ENCODE results near the gene DGUOK.

DGUOK gene

GRCh38 chr2:73970141-73970803 is 43.6 kb downstream of the DGUOK start:
- TF ChIP-seq ZFX (IDR thresholded peaks at IDR 0.05) (no peak), CTCF (conservative IDR thresholded peaks at IDR 0.05) (no peak)
- peak overlapping the region; percentile 65 for H3K27ac ChIP-seq

- H3K27ac ChIP-seq: peak overlapping the region; percentile 65
- TF ChIP-seq CTCF (conservative IDR thresholded peaks at IDR 0.05) (no peak), ZFX (IDR thresholded peaks at IDR 0.05) (no peak)
These were observed 44.3 kb downstream of the DGUOK start for GRCh38 chr2:73970850-73971471.

GRCh38 chr2:73971722-73972121 is 45.0 kb downstream of the DGUOK start:
- TF ChIP-seq CTCF (conservative IDR thresholded peaks at IDR 0.05) (no peak), ZFX (IDR thresholded peaks at IDR 0.05) (no peak)

GRCh38 chr2:73972846-73973245 is 46.2 kb downstream of the DGUOK start:
- TF ChIP-seq ZFX (IDR thresholded peaks at IDR 0.05): no peak
- no peak for TF ChIP-seq CTCF (conservative IDR thresholded peaks at IDR 0.05)
- H3K27ac ChIP-seq: peak overlapping the region; percentile 64

More at GRCh38 chr2:73971722-73972121, 45.0 kb downstream of the DGUOK start:
- peak overlapping the region; percentile 65 for H3K27ac ChIP-seq

- TF ChIP-seq ZFX (IDR thresholded peaks at IDR 0.05): no peak
- TF ChIP-seq CTCF (conservative IDR thresholded peaks at IDR 0.05): no peak
- no peak overlapping the region for H3K27ac ChIP-seq
These were observed 49.1 kb downstream of the DGUOK start for GRCh38 chr2:73975731-73976130.

- no peak overlapping the region for H3K27ac ChIP-seq
- TF ChIP-seq CTCF (conservative IDR thresholded peaks at IDR 0.05) (no peak), ZFX (IDR thresholded peaks at IDR 0.05) (no peak)
These were observed 50.1 kb downstream of the DGUOK start for GRCh38 chr2:73976803-73977202.

- H3K27ac ChIP-seq: no peak overlapping the region
- TF ChIP-seq ZFX (IDR thresholded peaks at IDR 0.05) (no peak), CTCF (conservative IDR thresholded peaks at IDR 0.05) (no peak)
These were observed 50.8 kb downstream of the DGUOK start for GRCh38 chr2:73977466-73977865.
